ENCODE measurements around the gene DDX11. TPM values are rescaled to one million over a fixed set of nuclear protein-coding genes. Genes with fewer than 3 reads are reported as not detected.
A peak's percentile ranks its signal among the peaks of the same experiment; 100 is the strongest.
"Not testable (repeated sequence)": the region's sequence is repeated elsewhere in the genome, so short reads cannot be mapped to it uniquely, and the experiment has no call there.

Gene DDX11
- total RNA-seq, 2 donors from 2014 or later, result 34.3 to 41.2 TPM

GRCh38 chr12:31089072-31089471 is 15.4 kb downstream of the DDX11 start:
- 85 to 96% methylated on average over 9 to 12 of the region's 12 CpGs for WGBS, 2 donors
- no peaks in the 10 kb centered on the region for H3K9me3 ChIP-seq
- peaks cover 3 to 21% of the 10 kb centered on the region in 2 donors for H3K36me3 ChIP-seq (replicated peaks in 1 of 2; ENCODE audit: insufficient read depth in 1 of 2, low read depth in 2 of 2)
- H3K27ac ChIP-seq, result no peak overlapping the region
- ATAC-seq (no peak), DNase-seq (no peak)
- H3K4me3 ChIP-seq, result no peak overlapping the region
- intact Hi-C loops (cut with DNase I), result no loop called here
- no peaks in the 10 kb centered on the region for H3K4me1 ChIP-seq
- H3K27me3 ChIP-seq, result no peaks in the 10 kb centered on the region
- TF ChIP-seq POLR2A (IDR thresholded peaks at IDR 0.05) (no peak), CTCF (IDR thresholded peaks at IDR 0.05) (no peak)

GRCh38 chr12:31091629-31092028 is 18.0 kb downstream of the DDX11 start:
- peaks cover 0 to 20% of the 10 kb centered on the region in 2 donors for H3K36me3 ChIP-seq (replicated peaks in 1 of 2; ENCODE audit: insufficient read depth in 1 of 2, low read depth in 2 of 2)
- not testable (repeated sequence) for ATAC-seq, DNase-seq

GRCh38 chr12:31092718-31093117 is 19.1 kb downstream of the DDX11 start:
- H3K27ac ChIP-seq; H3K27me3 ChIP-seq; intact Hi-C loops (cut with DNase I); H3K4me1 ChIP-seq; H3K4me3 ChIP-seq; H3K9me3 ChIP-seq; DNase-seq; ATAC-seq: not testable (repeated sequence)
- WGBS, 2 donors, result 92 to 100% methylated on average over 4 to 6 of the region's 8 CpGs
- H3K36me3 ChIP-seq (replicated peaks in 1 of 2; ENCODE audit: insufficient read depth in 1 of 2, low read depth in 2 of 2), result peaks cover 0 to 23% of the 10 kb centered on the region in 2 donors

More at GRCh38 chr12:31091629-31092028, 18.0 kb downstream of the DDX11 start:
- H3K27ac ChIP-seq; H3K27me3 ChIP-seq; H3K4me3 ChIP-seq; intact Hi-C loops (cut with DNase I); H3K9me3 ChIP-seq; H3K4me1 ChIP-seq: not testable (repeated sequence)
- 95 to 100% methylated on average over 3 to 17 of the region's 19 CpGs for WGBS, 2 donors

GRCh38 chr12:31095080-31095860 is 21.6 kb downstream of the DDX11 start:
- H3K4me3 ChIP-seq; H3K4me1 ChIP-seq; H3K27ac ChIP-seq; ATAC-seq; H3K27me3 ChIP-seq; intact Hi-C loops (cut with DNase I); H3K9me3 ChIP-seq: not testable (repeated sequence)
- H3K36me3 ChIP-seq (replicated peaks in 1 of 2; ENCODE audit: insufficient read depth in 1 of 2, low read depth in 2 of 2), result peaks cover 0 to 20% of the 10 kb centered on the region in 2 donors
- WGBS, 2 donors, result 90 to 92% methylated on average over 19 to 21 of the region's 21 CpGs
- peak in 1 of 4 donors; percentile 7 for DNase-seq

GRCh38 chr12:31096251-31097065 is 22.8 kb downstream of the DDX11 start:
- H3K4me3 ChIP-seq; H3K27me3 ChIP-seq; H3K27ac ChIP-seq; intact Hi-C loops (cut with DNase I); H3K9me3 ChIP-seq; H3K4me1 ChIP-seq; ATAC-seq: not testable (repeated sequence)
- peaks cover 0 to 24% of the 10 kb centered on the region in 2 donors for H3K36me3 ChIP-seq (replicated peaks in 1 of 2; ENCODE audit: insufficient read depth in 1 of 2, low read depth in 2 of 2)
- 93 to 94% methylated on average over 14 to 19 of the region's 19 CpGs for WGBS, 2 donors
- DNase-seq, result peak in 1 of 4 donors; percentile 6

- intact Hi-C loops (cut with DNase I); H3K4me1 ChIP-seq; H3K27ac ChIP-seq; DNase-seq; H3K27me3 ChIP-seq; ATAC-seq; H3K4me3 ChIP-seq; H3K9me3 ChIP-seq: not testable (repeated sequence)
- 90 to 91% methylated on average over 7 to 8 of the region's 8 CpGs for WGBS, 2 donors
- H3K36me3 ChIP-seq (replicated peaks in 1 of 2; ENCODE audit: insufficient read depth in 1 of 2, low read depth in 2 of 2), result peaks cover 0 to 21% of the 10 kb centered on the region in 2 donors
Observed at GRCh38 chr12:31097819-31098218, 24.2 kb downstream of the DDX11 start.

GRCh38 chr12:31098363-31098762 is 24.7 kb downstream of the DDX11 start:
- H3K27me3 ChIP-seq; intact Hi-C loops (cut with DNase I); H3K4me3 ChIP-seq; ATAC-seq; DNase-seq; H3K27ac ChIP-seq; H3K4me1 ChIP-seq; H3K9me3 ChIP-seq: not testable (repeated sequence)
- WGBS, 2 donors, result 88 to 94% methylated on average over 5 of the region's 5 CpGs
- peaks cover 0 to 21% of the 10 kb centered on the region in 2 donors for H3K36me3 ChIP-seq (replicated peaks in 1 of 2; ENCODE audit: insufficient read depth in 1 of 2, low read depth in 2 of 2)

- peaks cover 0 to 21% of the 10 kb centered on the region in 2 donors for H3K36me3 ChIP-seq (replicated peaks in 1 of 2; ENCODE audit: insufficient read depth in 1 of 2, low read depth in 2 of 2)
- H3K9me3 ChIP-seq; DNase-seq; H3K27me3 ChIP-seq; H3K4me1 ChIP-seq; ATAC-seq; H3K27ac ChIP-seq; intact Hi-C loops (cut with DNase I); H3K4me3 ChIP-seq: not testable (repeated sequence)
- 80 to 95% methylated on average over 8 to 9 of the region's 9 CpGs for WGBS, 2 donors
Observed at GRCh38 chr12:31098771-31099170, 25.1 kb downstream of the DDX11 start.

- 62 to 79% methylated on average over 2 of the region's 2 CpGs for WGBS, 2 donors
- DNase-seq; H3K27ac ChIP-seq; H3K9me3 ChIP-seq; intact Hi-C loops (cut with DNase I); H3K27me3 ChIP-seq; ATAC-seq; H3K4me3 ChIP-seq: not testable (repeated sequence)
- Histone ChIP-seq H3K36me3 (replicated peaks in 1 of 2; ENCODE audit: insufficient read depth in 1 of 2, low read depth in 2 of 2) (peaks cover 0 to 21% of the 10 kb centered on the region in 2 donors), H3K4me1 (peaks cover 13% of the 10 kb centered on the region)
Observed at GRCh38 chr12:31099434-31099833, 25.8 kb downstream of the DDX11 start.

- H3K4me3 ChIP-seq; ATAC-seq; DNase-seq; intact Hi-C loops (cut with DNase I); H3K27ac ChIP-seq; H3K27me3 ChIP-seq; H3K9me3 ChIP-seq: not testable (repeated sequence)
- Histone ChIP-seq H3K4me1 (peaks cover 13% of the 10 kb centered on the region), H3K36me3 (replicated peaks in 1 of 2; ENCODE audit: insufficient read depth in 1 of 2, low read depth in 2 of 2) (peaks cover 0 to 15% of the 10 kb centered on the region in 2 donors)
- 81 to 91% methylated on average over 7 to 26 of the region's 26 CpGs for WGBS, 2 donors
Observed at GRCh38 chr12:31100503-31101208, 27.0 kb downstream of the DDX11 start.
